Esophagus muscularis mucosa (tissue), 3 donors: ENCODE measurements around the gene RNF11.

ENCODE experiments used
- POLR2A ChIP-seq: fragments of 450-650 bp; IDR thresholded peaks from one replicate; pipeline ENCODE4 v1.6.1; 2017; ENCODE audit warnings: antibody characterized with exemption, moderate library complexity, mild to moderate bottlenecking, low read depth
- TF ChIP-seq, protein P1 (sequence below), 3 experiments: fragments of 200-600 bp in 2 of 3; fragments of 450-650 bp in 1 of 3; sonication (generic) in 2 of 3; IDR thresholded peaks; one replicate each; pipeline ENCODE4 v1.5.1; 2017 to 2019; ENCODE audit warnings: antibody characterized with exemption in 3 of 3, mild to moderate bottlenecking in 2 of 3, moderate library complexity in 1 of 3

DNA sequence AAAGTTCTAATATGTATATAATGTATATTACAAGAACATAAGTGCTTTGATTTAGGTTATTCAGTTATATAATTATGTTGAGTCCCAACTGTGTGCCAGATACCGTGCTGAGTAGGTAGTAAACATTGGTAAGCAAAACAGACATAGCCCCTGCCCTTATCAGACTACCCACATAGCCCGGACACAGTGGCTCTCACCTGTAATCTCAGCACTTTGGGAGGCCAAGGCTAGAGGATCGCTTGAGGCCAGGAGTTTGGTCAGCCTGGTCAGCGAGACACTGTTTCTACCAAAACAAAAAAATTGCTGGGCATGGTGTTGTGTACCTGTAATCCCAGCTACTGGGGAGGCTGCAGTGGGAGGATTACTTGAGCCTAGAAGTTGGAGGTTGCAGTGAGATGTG lies 30.7 kb downstream of the RNF11 start:
- TF ChIP-seq, protein P1, sequence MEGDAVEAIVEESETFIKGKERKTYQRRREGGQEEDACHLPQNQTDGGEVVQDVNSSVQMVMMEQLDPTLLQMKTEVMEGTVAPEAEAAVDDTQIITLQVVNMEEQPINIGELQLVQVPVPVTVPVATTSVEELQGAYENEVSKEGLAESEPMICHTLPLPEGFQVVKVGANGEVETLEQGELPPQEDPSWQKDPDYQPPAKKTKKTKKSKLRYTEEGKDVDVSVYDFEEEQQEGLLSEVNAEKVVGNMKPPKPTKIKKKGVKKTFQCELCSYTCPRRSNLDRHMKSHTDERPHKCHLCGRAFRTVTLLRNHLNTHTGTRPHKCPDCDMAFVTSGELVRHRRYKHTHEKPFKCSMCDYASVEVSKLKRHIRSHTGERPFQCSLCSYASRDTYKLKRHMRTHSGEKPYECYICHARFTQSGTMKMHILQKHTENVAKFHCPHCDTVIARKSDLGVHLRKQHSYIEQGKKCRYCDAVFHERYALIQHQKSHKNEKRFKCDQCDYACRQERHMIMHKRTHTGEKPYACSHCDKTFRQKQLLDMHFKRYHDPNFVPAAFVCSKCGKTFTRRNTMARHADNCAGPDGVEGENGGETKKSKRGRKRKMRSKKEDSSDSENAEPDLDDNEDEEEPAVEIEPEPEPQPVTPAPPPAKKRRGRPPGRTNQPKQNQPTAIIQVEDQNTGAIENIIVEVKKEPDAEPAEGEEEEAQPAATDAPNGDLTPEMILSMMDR (IDR thresholded peaks at IDR 0.05) = no peak
- no peak for TF ChIP-seq POLR2A
